H1 (cell line): Measurements from ENCODE around the gene CHDH. TPM values are rescaled to one million over a fixed set of nuclear protein-coding genes. Genes with fewer than 3 reads are reported as not detected.

Source experiments
- CTCF ChIA-PET: fragments of 300-600 bp; sonication (Branson Sonifier 250); formaldehyde crosslinking; loops from one replicate; lab custom pipeline; 2021; ENCODE audit not compliant: partially characterized antibody; lab: Charles Lee
- POLR2A ChIA-PET: fragments of 300-600 bp; sonication (Branson Sonifier 250); formaldehyde crosslinking; loops from one replicate; lab custom pipeline; 2021; ENCODE audit warnings: inconsistent platforms; ENCODE audit not compliant: partially characterized antibody; lab: Charles Lee
- DNase-seq, 2 experiments: peaks; one replicate each; pipeline versions ENCODE4 v3.0.0 to v3.0.0-alpha.2; 2010 to 2022; ENCODE audit warnings: low spot score in 2 of 2, low read depth in 1 of 2, mixed read lengths in 1 of 2
- FAIRE-seq: peaks from 2 replicates; lab custom pipeline; 2011; peaks lifted over from hg19 to GRCh38; lab: Jason Lieb, UNC
- H2AFZ ChIP-seq: 2 replicates; pipeline ENCODE4 v1.8.1; 2012; ENCODE audit warnings: low read length, inconsistent platforms
- H2AK5ac ChIP-seq: 2 replicates; pipeline ENCODE4 v1.6.1; 2013; ENCODE audit warnings: low read depth, low read length
- H2BK120ac ChIP-seq: replicated peaks from 2 replicates; pipeline ENCODE3; 2013; ENCODE audit warnings: low read depth, low read length, inconsistent platforms
- H2BK12ac ChIP-seq: 2 replicates; pipeline ENCODE4 v1.6.1; 2013; ENCODE audit warnings: low read depth, low read length
- H2BK15ac ChIP-seq: 2 replicates; pipeline ENCODE4 v1.6.1; 2013; ENCODE audit warnings: low read length
- H2BK20ac ChIP-seq: 2 replicates; pipeline ENCODE4 v1.6.1; 2013; ENCODE audit warnings: low read length
- H2BK5ac ChIP-seq: 2 replicates; pipeline ENCODE4 v1.6.1; 2013; ENCODE audit warnings: low read depth, low read length
- H3K14ac ChIP-seq: 2 replicates; pipeline ENCODE4 v1.6.1; 2013; ENCODE audit warnings: inconsistent platforms; ENCODE audit not compliant: insufficient read length
- H3K18ac ChIP-seq: 2 replicates; pipeline ENCODE4 v1.6.1; 2013; ENCODE audit warnings: low read length; ENCODE audit errors: extremely low read depth
- H3K23ac ChIP-seq: 2 replicates; pipeline ENCODE4 v1.6.1; 2013; ENCODE audit warnings: inconsistent platforms; ENCODE audit not compliant: insufficient read length
- H3K23me2 ChIP-seq: 2 replicates; pipeline ENCODE4 v1.6.1; 2013; ENCODE audit warnings: low read depth, low read length
- H3K27ac ChIP-seq: 2 replicates; pipeline ENCODE4 v1.6.1; 2011; ENCODE audit warnings: low read depth, low read length, inconsistent platforms
- H3K27me3 ChIP-seq, 4 experiments: replicated peaks in 1 of 4; 1 replicate in 1 of 4; 2 replicates in 3 of 4; pipeline versions ENCODE4 v1.6.1 to v1.8.1; 2011 to 2013; ENCODE audit warnings: low read length in 3 of 4, mild to moderate bottlenecking in 3 of 4, inconsistent platforms in 2 of 4, mixed read lengths in 2 of 4, moderate library complexity in 1 of 4; ENCODE audit not compliant: control insufficient read depth in 3 of 4, insufficient read depth in 3 of 4; ENCODE audit errors: extremely low read depth in 1 of 4
- H3K36me3 ChIP-seq, 4 experiments: 2 replicates each; pipeline versions ENCODE4 v1.6.1 to v1.8.1; 2011 to 2013; ENCODE audit warnings: mild to moderate bottlenecking in 4 of 4, low read length in 3 of 4, moderate library complexity in 2 of 4, control low read depth in 1 of 4, inconsistent platforms in 1 of 4; ENCODE audit not compliant: insufficient read depth in 4 of 4, control insufficient read depth in 2 of 4
- H3K4ac ChIP-seq: replicated peaks from 2 replicates; pipeline ENCODE3; 2013; ENCODE audit warnings: low read length, low read depth, mixed read lengths, inconsistent platforms; ENCODE audit not compliant: insufficient read length
- H3K4me1 ChIP-seq, 4 experiments: replicated peaks in 1 of 4; 1 replicate in 1 of 4; 2 replicates in 3 of 4; pipeline versions ENCODE4 v1.6.1 to v1.8.1; 2011 to 2013; ENCODE audit warnings: low read length in 3 of 4, inconsistent platforms in 2 of 4, mixed read lengths in 1 of 4; ENCODE audit not compliant: insufficient read depth in 4 of 4, control insufficient read depth in 3 of 4
- H3K4me2 ChIP-seq, 2 experiments: 2 replicates each; pipeline versions ENCODE4 v1.6.1 to v1.8.1; 2011 to 2013; ENCODE audit warnings: low read depth in 2 of 2, low read length in 2 of 2, control low read depth in 1 of 2, inconsistent platforms in 1 of 2, mild to moderate bottlenecking in 1 of 2; ENCODE audit not compliant: insufficient read depth in 1 of 2
- H3K4me3 ChIP-seq, 4 experiments: fragments of 200-600, 300-600 bp in 1 of 4; sonication (generic), shearing (Covaris generic), sonication (Bioruptor Twin) in 1 of 4; 2 replicates each; pipeline versions ENCODE4 v1.5.1 to v1.8.1; 2011 to 2016; ENCODE audit warnings: low read length in 4 of 4, low read depth in 3 of 4, control low read depth in 2 of 4, inconsistent platforms in 2 of 4, mild to moderate bottlenecking in 2 of 4, mixed read lengths in 1 of 4, moderate library complexity in 1 of 4; ENCODE audit not compliant: insufficient read depth in 2 of 4; ENCODE audit errors: extremely low read depth in 1 of 4
- H3K56ac ChIP-seq: replicated peaks from 2 replicates; pipeline ENCODE3; 2013; ENCODE audit warnings: low read depth, mild to moderate bottlenecking, mixed read lengths, low read length, inconsistent platforms; ENCODE audit not compliant: insufficient read length
- H3K79me1 ChIP-seq: 2 replicates; pipeline ENCODE4 v1.6.1; 2013; ENCODE audit warnings: low read depth, low read length, control low read depth
- H3K79me2 ChIP-seq, 2 experiments: 2 replicates each; pipeline versions ENCODE4 v1.6.1 to v1.8.1; 2012 to 2013; ENCODE audit warnings: low read length in 2 of 2, mild to moderate bottlenecking in 2 of 2, inconsistent platforms in 1 of 2; ENCODE audit not compliant: insufficient read depth in 2 of 2, control insufficient read depth in 1 of 2
- H3K9ac ChIP-seq, 4 experiments: replicated peaks in 1 of 4; 1 replicate in 1 of 4; 2 replicates in 3 of 4; pipeline versions ENCODE4 v1.6.1 to v1.8.1; 2011 to 2013; ENCODE audit warnings: low read depth in 3 of 4, low read length in 3 of 4, control low read depth in 2 of 4, mild to moderate bottlenecking in 2 of 4, moderate library complexity in 2 of 4, inconsistent platforms in 1 of 4; ENCODE audit errors: extremely low read depth in 1 of 4
- H3K9me3 ChIP-seq, 2 experiments: 2 replicates each; pipeline versions ENCODE4 v1.6.1 to v1.8.1; 2012 to 2013; ENCODE audit warnings: mild to moderate bottlenecking in 2 of 2, moderate library complexity in 2 of 2, control low read depth in 1 of 2, inconsistent platforms in 1 of 2, low read depth in 1 of 2, low read length in 1 of 2, mixed read lengths in 1 of 2; ENCODE audit not compliant: insufficient read depth in 2 of 2
- H4K20me1 ChIP-seq, 2 experiments: replicated peaks in 1 of 2; 2 replicates each; pipeline versions ENCODE3 to v1.8.1; 2011 to 2013; ENCODE audit warnings: inconsistent platforms in 2 of 2, low read length in 2 of 2, mild to moderate bottlenecking in 1 of 2; ENCODE audit not compliant: insufficient read depth in 2 of 2, control insufficient read depth in 1 of 2
- H4K5ac ChIP-seq: 2 replicates; pipeline ENCODE4 v1.6.1; 2013; ENCODE audit warnings: low read length, low read depth, mixed read lengths, inconsistent platforms; ENCODE audit not compliant: insufficient read length
- H4K8ac ChIP-seq: 2 replicates; pipeline ENCODE4 v1.8.0; 2013; ENCODE audit warnings: mild to moderate bottlenecking, moderate library complexity, low read length, inconsistent platforms; ENCODE audit not compliant: insufficient read depth; ENCODE audit errors: extremely low read depth
- H4K91ac ChIP-seq: replicated peaks from 2 replicates; pipeline ENCODE3; 2013; ENCODE audit warnings: low read length, mixed read lengths, inconsistent platforms; ENCODE audit not compliant: insufficient read length
- CBX5 ChIP-seq: fragments of 300-800, 300-1000 bp; sonication (generic); IDR thresholded peaks from 2 replicates; pipeline ENCODE4 v1.7.1; 2016; ENCODE audit warnings: antibody characterized with exemption, low read length, low read depth
- CHD2 ChIP-seq: IDR thresholded peaks from 2 replicates; pipeline ENCODE4 v1.6.1; 2012; ENCODE audit warnings: low read length, improper control_type of control experiment
- CREB1 ChIP-seq: IDR thresholded peaks from 2 replicates; pipeline ENCODE4 v1.6.1; 2012; ENCODE audit warnings: inconsistent platforms
- CTCF ChIP-seq, 3 experiments: IDR thresholded peaks; 1 replicate in 2 of 3; 2 replicates in 1 of 3; pipeline versions ENCODE4 v1.5.1 to v1.6.1; 2011; ENCODE audit warnings: low read length in 3 of 3, mild to moderate bottlenecking in 3 of 3, inconsistent platforms in 2 of 3, low read depth in 1 of 3, moderate library complexity in 1 of 3; ENCODE audit not compliant: insufficient read depth in 1 of 3; ENCODE audit errors: control extremely low read depth in 1 of 3
- FOSL1 ChIP-seq: IDR thresholded peaks from 2 replicates; pipeline ENCODE4 v1.6.1; 2011; ENCODE audit warnings: mild to moderate bottlenecking, low read depth, low read length, moderate library complexity; ENCODE audit not compliant: insufficient read depth
- HDAC2 ChIP-seq, 2 experiments: fragments of 300-600 bp in 1 of 2; sonication (generic) in 1 of 2; IDR thresholded peaks; 2 replicates each; pipeline ENCODE4 v1.6.1; 2011 to 2012; ENCODE audit warnings: low read depth in 2 of 2, low read length in 2 of 2, mild to moderate bottlenecking in 2 of 2, moderate library complexity in 2 of 2, borderline replicate concordance in 1 of 2, inconsistent platforms in 1 of 2
- MAX ChIP-seq: IDR thresholded peaks from 2 replicates; pipeline ENCODE4 v1.6.1; 2012; ENCODE audit warnings: inconsistent platforms
- NRF1 ChIP-seq: IDR thresholded peaks from 2 replicates; pipeline ENCODE4 v1.6.1; 2011; ENCODE audit warnings: mild to moderate bottlenecking, low read depth, low read length, improper control_type of control experiment
- POLR2A ChIP-seq, 2 experiments: IDR thresholded peaks; 1 replicate in 1 of 2; 2 replicates in 1 of 2; pipeline ENCODE4 v1.6.1; 2011; ENCODE audit warnings: low read depth in 2 of 2, low read length in 2 of 2, mild to moderate bottlenecking in 2 of 2; ENCODE audit errors: control extremely low read depth in 1 of 2
- POLR2AphosphoS5 ChIP-seq: IDR thresholded peaks from 2 replicates; pipeline ENCODE4 v1.6.1; 2011; ENCODE audit warnings: low read depth, low read length
- RAD21 ChIP-seq, 2 experiments: IDR thresholded peaks in 1 of 2; conservative IDR thresholded peaks in 1 of 2; 2 replicates each; pipeline ENCODE4 v1.6.1; 2011; ENCODE audit warnings: low read depth in 2 of 2, low read length in 2 of 2, improper control_type of control experiment in 1 of 2, inconsistent platforms in 1 of 2, mild to moderate bottlenecking in 1 of 2, moderate library complexity in 1 of 2
- WGBS, 2 experiments: shearing (Covaris generic) in 1 of 2; methylation state at CpG; one replicate each; pipeline versions ENCODE4 v1.1.6 to v1.1.7; 2013 to 2015; ENCODE audit warnings: low lambda C conversion rate in 2 of 2, mixed read lengths in 2 of 2, inconsistent platforms in 1 of 2, low coverage in 1 of 2, missing lambda C conversion rate in 1 of 2; ENCODE audit not compliant: insufficient replicate concordance in 2 of 2, insufficient coverage in 1 of 2, insufficient read length in 1 of 2; ENCODE audit errors: extremely low coverage in 1 of 2, missing lambda C conversion rate in 1 of 2; 5-methylcytosine and 5-hydroxymethylcytosine counted together
- polyA plus RNA-seq, 7 experiments: library from polyadenylated mRNA; depleted of rRNA in 3 of 7; stranded (reverse) in 5 of 7; unstranded in 2 of 7; fragments of >200 nt in 5 of 7; fragments of 200-250 nt in 2 of 7; gene quantifications; 1 replicate in 5 of 7; 2 replicates in 1 of 7; 4 replicates in 1 of 7; pipeline versions ENCODE4 v1.2.1 to v1.2.3, GENCODE V29; 2011 to 2013; ENCODE audit warnings: missing spikeins in 2 of 7, mixed read lengths in 2 of 7
- total RNA-seq: library from RNA; stranded (reverse); fragmentation: NEBNext Ultra II Directional; extraction: Animal tissue kit (Norgen Biotek cat#: 25700); gene quantifications from 2 replicates; pipeline ENCODE4 v1.2.1, GENCODE V29; 2021

CHDH gene
- total and polyA plus RNA-seq, 2 of the 8 experiments (the other 6 are each of a cell fraction or from before 2014, with no cell fraction given) = 4.9 to 10.3 TPM

- H3K18ac ChIP-seq = no peak overlapping the region
- no peak overlapping the region for H2AK5ac ChIP-seq
- FAIRE-seq = peak; percentile 68
- no peak overlapping the region for H3K56ac ChIP-seq
- no peak overlapping the region for H2BK20ac ChIP-seq
- H4K5ac ChIP-seq = no peak overlapping the region
- TF ChIP-seq CHD2 (no peak), HDAC2 (IDR thresholded peaks at IDR 0.05; ENCODE audit: borderline replicate concordance in 1 of 2, low read depth in 2 of 2, low read length in 2 of 2) (no peak), FOSL1 (no peak), CTCF (IDR thresholded peaks at IDR 0.05; ENCODE audit: control extremely low read depth in 1 of 3, insufficient read depth in 1 of 3, low read depth in 1 of 3, low read length in 3 of 3) (peak in 2 of 3 experiments; percentile 25 to 52; a peak in 3 of 4 replicates), NRF1 (no peak), MAX (no peak), POLR2A (IDR thresholded peaks at IDR 0.05; ENCODE audit: control extremely low read depth in 1 of 2, low read depth in 2 of 2, low read length in 2 of 2) (no peak), CBX5 (no peak), POLR2AphosphoS5 (no peak), CREB1 (no peak), RAD21 (IDR thresholded peaks at IDR 0.05 in 1 of 2, conservative IDR thresholded peaks at IDR 0.05 in 1 of 2; ENCODE audit: low read depth in 2 of 2, low read length in 2 of 2) (peak; percentile 42 to 57)
- TF ChIP-seq, all 59 proteins: peak for 2
- Histone ChIP-seq H2BK5ac (no peak overlapping the region), H4K8ac (no peak overlapping the region), H3K23ac (no peak overlapping the region), H3K27ac (no peak overlapping the region), H3K4ac (no peak overlapping the region), H4K91ac (no peak overlapping the region), H3K9ac (no peak overlapping the region), H2AFZ (no peak overlapping the region), H2BK12ac (no peak overlapping the region), H4K20me1 (peaks cover 0 to 6% of the 10 kb centered on the region in 2 experiments), H3K36me3 (peaks cover 0 to 4% (median 0%) of the 10 kb centered on the region in 4 experiments; a peak in 2 of 8 replicates), H3K79me2 (no peaks in the 10 kb centered on the region), H3K4me1 (no peaks in the 10 kb centered on the region; a peak in 1 of 7 replicates), H2BK15ac (no peak overlapping the region), H3K4me2 (no peak overlapping the region), H3K4me3 (no peak overlapping the region), H3K79me1 (no peaks in the 10 kb centered on the region), H3K9me3 (no peaks in the 10 kb centered on the region), H3K23me2 (no peaks in the 10 kb centered on the region), H3K14ac (no peak overlapping the region), H2BK120ac (no peak overlapping the region), H3K27me3 (no peaks in the 10 kb centered on the region)
- 68% methylated on average over 4 of the region's 4 CpGs; no CpG with 5 or more reads in 1 of the 2 experiments for WGBS, 2 experiments
- DNase-seq = no peak
- ChIA-PET CTCF (interaction anchor here (0.6 to 1.3 kb wide), 5 partner anchors 9 to 142 kb away, joined by 3 read pairs; no protein-coding TSS in a partner anchor), POLR2A (no interaction called here)
These were observed 33.8 kb downstream of the CHDH start for GRCh38 chr3:53812434-53812833.
